HEK293 (cell line): ENCODE results near the gene AKAP12.
A peak's percentile ranks its signal among the peaks of the same experiment; 100 is the strongest.

ENCODE experiments used
- ATF2 ChIP-seq: fragments of 450-650 bp; formaldehyde crosslinking; IDR thresholded peaks from 2 replicates; pipeline ENCODE4 v1.5.1; 2016; ENCODE audit warnings: missing biosample characterization, missing genetic modification characterization, low read depth
- CTCF ChIP-seq: fragments of 450-650 bp; formaldehyde crosslinking; IDR thresholded peaks from 2 replicates; pipeline ENCODE4 v1.5.1; 2016; ENCODE audit warnings: missing biosample characterization, missing genetic modification characterization
- GFI1B ChIP-seq: fragments of 450-650 bp; formaldehyde crosslinking; IDR thresholded peaks from 2 replicates; pipeline ENCODE4 v1.5.1; 2016; ENCODE audit warnings: missing biosample characterization, missing genetic modification characterization
- REPIN1 ChIP-seq: fragments of 450-650 bp; formaldehyde crosslinking; IDR thresholded peaks from 2 replicates; pipeline ENCODE4 v1.5.1; 2017; ENCODE audit warnings: missing biosample characterization, missing genetic modification characterization, low read depth
- SALL2 ChIP-seq: fragments of 450-650 bp; formaldehyde crosslinking; IDR thresholded peaks from 2 replicates; pipeline ENCODE4 v1.5.0; 2017; ENCODE audit warnings: missing biosample characterization, mild to moderate bottlenecking, missing genetic modification characterization, borderline replicate concordance
- ZBTB17 ChIP-seq: fragments of 450-650 bp; formaldehyde crosslinking; IDR thresholded peaks from 2 replicates; pipeline ENCODE4 v1.5.1; 2016; ENCODE audit warnings: missing biosample characterization, missing genetic modification characterization
- ZBTB20 ChIP-seq: fragments of 450-650 bp; formaldehyde crosslinking; IDR thresholded peaks from 2 replicates; pipeline ENCODE4 v1.5.1; 2016; ENCODE audit warnings: missing biosample characterization, missing genetic modification characterization
- ZBTB26 ChIP-seq: fragments of 450-650 bp; formaldehyde crosslinking; optimal IDR thresholded peaks from 2 replicates; pipeline ENCODE3; 2016; ENCODE audit warnings: missing biosample characterization, mild to moderate bottlenecking, missing genetic modification characterization
- ZBTB48 ChIP-seq: fragments of 450-650 bp; formaldehyde crosslinking; IDR thresholded peaks from 2 replicates; pipeline ENCODE4 v1.5.1; 2016; ENCODE audit warnings: missing biosample characterization, missing genetic modification characterization
- ZBTB8A ChIP-seq: fragments of 450-650 bp; formaldehyde crosslinking; IDR thresholded peaks from 2 replicates; pipeline ENCODE4 v1.5.1; 2016; ENCODE audit warnings: missing biosample characterization, missing genetic modification characterization
- ZFP3 ChIP-seq: fragments of 450-650 bp; formaldehyde crosslinking; IDR thresholded peaks from 2 replicates; pipeline ENCODE4 v1.5.1; 2016; ENCODE audit warnings: low read depth, missing biosample characterization, missing genetic modification characterization
- ZIC2 ChIP-seq: fragments of 450-650 bp; formaldehyde crosslinking; IDR thresholded peaks from 2 replicates; pipeline ENCODE4 v1.5.1; 2016; ENCODE audit warnings: missing biosample characterization, missing genetic modification characterization
- ZNF174 ChIP-seq: fragments of 450-650 bp; formaldehyde crosslinking; IDR thresholded peaks from 2 replicates; pipeline ENCODE4 v1.5.0; 2017; ENCODE audit warnings: missing biosample characterization, mild to moderate bottlenecking, missing genetic modification characterization
- ZNF175 ChIP-seq: fragments of 450-650 bp; formaldehyde crosslinking; IDR thresholded peaks from 2 replicates; pipeline ENCODE4 v1.5.1; 2016; ENCODE audit warnings: missing biosample characterization, missing genetic modification characterization
- ZNF23 ChIP-seq: fragments of 450-650 bp; formaldehyde crosslinking; IDR thresholded peaks from 2 replicates; pipeline ENCODE4 v1.5.1; 2016; ENCODE audit warnings: missing biosample characterization, missing genetic modification characterization, borderline replicate concordance
- ZNF274 ChIP-seq, 2 experiments: fragments of 200-500 bp in 1 of 2; fragments of 450-650 bp in 1 of 2; sonication (Bioruptor generic) in 1 of 2; formaldehyde crosslinking in 1 of 2; IDR thresholded peaks; 2 replicates each; pipeline versions ENCODE4 v1.5.1 to v1.6.1; 2014 to 2016; ENCODE audit warnings: borderline replicate concordance in 1 of 2, inconsistent platforms in 1 of 2, low read length in 1 of 2, missing biosample characterization in 1 of 2, missing genetic modification characterization in 1 of 2
- ZNF37A ChIP-seq: fragments of 450-650 bp; IDR thresholded peaks from 2 replicates; pipeline ENCODE4 v1.5.1; 2018; ENCODE audit warnings: missing biosample characterization, missing genetic modification characterization
- ZNF391 ChIP-seq: fragments of 450-650 bp; formaldehyde crosslinking; IDR thresholded peaks from 2 replicates; pipeline ENCODE4 v1.5.1; 2016; ENCODE audit warnings: low read depth, missing biosample characterization, missing genetic modification characterization, borderline replicate concordance
- ZNF416 ChIP-seq: fragments of 450-650 bp; formaldehyde crosslinking; IDR thresholded peaks from 2 replicates; pipeline ENCODE4 v1.5.1; 2016; ENCODE audit warnings: missing biosample characterization, missing genetic modification characterization
- ZNF530 ChIP-seq: fragments of 450-650 bp; formaldehyde crosslinking; IDR thresholded peaks from 2 replicates; pipeline ENCODE4 v1.5.1; 2016; ENCODE audit warnings: low read depth, missing biosample characterization, missing genetic modification characterization
- ZNF544 ChIP-seq: fragments of 450-650 bp; formaldehyde crosslinking; IDR thresholded peaks from 2 replicates; pipeline ENCODE4 v1.5.0; 2017; ENCODE audit warnings: missing biosample characterization, missing genetic modification characterization
- ZNF548 ChIP-seq: fragments of 450-650 bp; formaldehyde crosslinking; IDR thresholded peaks from 2 replicates; pipeline ENCODE4 v1.5.1; 2016; ENCODE audit warnings: missing biosample characterization, missing genetic modification characterization
- ZNF571 ChIP-seq: fragments of 450-650 bp; formaldehyde crosslinking; IDR thresholded peaks from 2 replicates; pipeline ENCODE4 v1.5.0; 2017; ENCODE audit warnings: missing biosample characterization, missing genetic modification characterization
- ZNF596 ChIP-seq: fragments of 450-650 bp; IDR thresholded peaks from 2 replicates; pipeline ENCODE4 v1.5.0; 2018; ENCODE audit warnings: missing biosample characterization, mild to moderate bottlenecking, missing genetic modification characterization, moderate library complexity
- ZNF623 ChIP-seq: fragments of 450-650 bp; formaldehyde crosslinking; IDR thresholded peaks from 2 replicates; pipeline ENCODE4 v1.5.1; 2016; ENCODE audit warnings: missing biosample characterization, missing genetic modification characterization
- ZNF639 ChIP-seq: fragments of 450-650 bp; formaldehyde crosslinking; IDR thresholded peaks from 2 replicates; pipeline ENCODE4 v1.5.1; 2016; ENCODE audit warnings: missing biosample characterization, missing genetic modification characterization
- ZNF664 ChIP-seq: fragments of 450-650 bp; formaldehyde crosslinking; IDR thresholded peaks from 2 replicates; pipeline ENCODE4 v1.5.1; 2016; ENCODE audit warnings: missing biosample characterization, missing genetic modification characterization
- ZNF704 ChIP-seq: fragments of 450-650 bp; formaldehyde crosslinking; IDR thresholded peaks from 2 replicates; pipeline ENCODE4 v1.5.1; 2016; ENCODE audit warnings: missing biosample characterization, missing genetic modification characterization
- ZNF777 ChIP-seq: fragments of 450-650 bp; formaldehyde crosslinking; IDR thresholded peaks from 2 replicates; pipeline ENCODE4 v1.5.1; 2017; ENCODE audit warnings: missing biosample characterization, missing genetic modification characterization, borderline replicate concordance
- ZNF843 ChIP-seq: fragments of 450-650 bp; formaldehyde crosslinking; IDR thresholded peaks from 2 replicates; pipeline ENCODE4 v1.5.1; 2016; ENCODE audit warnings: missing biosample characterization, missing genetic modification characterization
- TF ChIP-seq, protein P1 (sequence below): fragments of 450-650 bp; formaldehyde crosslinking; IDR thresholded peaks from 2 replicates; pipeline ENCODE4 v1.5.1; 2017; ENCODE audit warnings: missing biosample characterization, missing genetic modification characterization

AKAP12 gene

DNA sequence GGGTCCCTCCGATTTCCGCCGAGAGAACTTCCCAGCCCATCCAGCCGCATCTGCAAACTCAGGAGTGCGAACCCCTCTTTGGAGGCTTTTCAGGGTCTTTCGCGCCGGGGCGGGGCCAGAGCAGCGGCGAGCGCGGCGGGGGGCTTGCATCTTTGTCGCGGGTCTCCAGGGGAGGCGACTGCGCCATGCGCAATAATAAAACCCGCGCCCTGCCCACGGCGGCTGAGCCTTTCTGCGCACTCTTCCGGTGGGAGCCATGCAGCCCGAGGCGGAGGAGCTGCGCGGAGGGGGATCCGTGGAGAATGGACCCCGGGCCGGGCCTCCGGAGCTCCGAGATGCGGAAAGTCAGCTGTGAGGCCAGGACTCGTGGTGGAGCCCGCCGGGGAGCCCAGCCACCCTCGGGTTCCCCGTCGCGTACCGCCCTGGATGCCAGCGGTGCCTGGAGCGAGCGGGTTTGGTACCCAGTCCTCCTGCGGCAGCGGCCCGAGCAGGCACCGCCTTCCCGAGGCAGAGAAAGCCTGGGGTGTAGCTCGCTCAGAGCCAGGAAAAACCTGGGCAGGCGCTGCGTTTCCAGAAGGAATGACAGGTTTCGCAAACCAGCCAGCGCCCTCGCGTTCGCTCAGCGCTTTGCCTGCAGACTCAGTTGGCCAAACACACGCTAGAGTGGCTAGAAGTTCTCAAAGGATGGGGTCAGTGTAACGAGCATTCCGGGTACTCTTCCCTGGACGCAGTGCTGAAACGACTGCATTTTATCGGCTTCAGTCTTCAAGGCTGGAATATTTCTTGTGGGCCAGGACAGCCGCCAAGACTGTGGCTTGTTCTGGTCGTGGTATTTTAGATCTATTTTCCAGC lies 1.2 kb downstream of the AKAP12 start (continued):
- no peak for TF ChIP-seq CTCF
- no peak for TF ChIP-seq ATF2 (tag by site-specific recombination)
- no peak; the same call in 1 of the 2 replicates for TF ChIP-seq ZBTB48
- no peak for TF ChIP-seq ZNF548 (tag by site-specific recombination)
- TF ChIP-seq ZNF639 (tag by site-specific recombination) = no peak
- no peak for TF ChIP-seq ZNF571 (tag by site-specific recombination)
- no peak for TF ChIP-seq ZNF664 (tag by site-specific recombination)
- TF ChIP-seq ZNF23 (tag by site-specific recombination) = no peak
- no peak for TF ChIP-seq ZNF623 (tag by site-specific recombination)
- TF ChIP-seq ZNF704 (tag by site-specific recombination) = no peak
- TF ChIP-seq ZNF37A = no peak
- peak; percentile 39; the same call in 1 of the 2 replicates for TF ChIP-seq ZNF391
- TF ChIP-seq ZNF843 = 0 out of 2 replicates have a peak, but pooled peaks have one; percentile 35
- TF ChIP-seq REPIN1 (tag by site-specific recombination) = no peak
- peak; percentile 79 for TF ChIP-seq ZBTB8A (tag by site-specific recombination)
- TF ChIP-seq ZNF596 (tag by site-specific recombination) = no peak
- no peak for TF ChIP-seq ZNF175 (tag by site-specific recombination)
- no peak; the same call in 1 of the 2 replicates for TF ChIP-seq ZNF777 (tag by site-specific recombination)
- no peak for TF ChIP-seq ZNF544 (tag by site-specific recombination)
- no peak for TF ChIP-seq ZNF174 (tag by site-specific recombination)
- TF ChIP-seq ZNF530 (tag by site-specific recombination) = no peak
- no peak for TF ChIP-seq ZFP3 (tag by site-specific recombination)
- TF ChIP-seq ZNF416 (tag by site-specific recombination) = no peak
- TF ChIP-seq ZBTB20 = peak; percentile 56
- TF ChIP-seq SALL2 (tag by site-specific recombination) = no peak
- peak; percentile 78 for TF ChIP-seq ZBTB17 (tag by site-specific recombination)
- TF ChIP-seq ZNF274 (IDR thresholded peaks at IDR 0.05; ENCODE audit: low read length) = no peak
- no peak for TF ChIP-seq ZNF274 (tag by site-specific recombination; IDR thresholded peaks at IDR 0.05; ENCODE audit: borderline replicate concordance)
- TF ChIP-seq, protein P1, sequence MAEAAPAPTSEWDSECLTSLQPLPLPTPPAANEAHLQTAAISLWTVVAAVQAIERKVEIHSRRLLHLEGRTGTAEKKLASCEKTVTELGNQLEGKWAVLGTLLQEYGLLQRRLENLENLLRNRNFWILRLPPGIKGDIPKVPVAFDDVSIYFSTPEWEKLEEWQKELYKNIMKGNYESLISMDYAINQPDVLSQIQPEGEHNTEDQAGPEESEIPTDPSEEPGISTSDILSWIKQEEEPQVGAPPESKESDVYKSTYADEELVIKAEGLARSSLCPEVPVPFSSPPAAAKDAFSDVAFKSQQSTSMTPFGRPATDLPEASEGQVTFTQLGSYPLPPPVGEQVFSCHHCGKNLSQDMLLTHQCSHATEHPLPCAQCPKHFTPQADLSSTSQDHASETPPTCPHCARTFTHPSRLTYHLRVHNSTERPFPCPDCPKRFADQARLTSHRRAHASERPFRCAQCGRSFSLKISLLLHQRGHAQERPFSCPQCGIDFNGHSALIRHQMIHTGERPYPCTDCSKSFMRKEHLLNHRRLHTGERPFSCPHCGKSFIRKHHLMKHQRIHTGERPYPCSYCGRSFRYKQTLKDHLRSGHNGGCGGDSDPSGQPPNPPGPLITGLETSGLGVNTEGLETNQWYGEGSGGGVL = no peak
- no peak for TF ChIP-seq GFI1B (tag by site-specific recombination)
- no peak for TF ChIP-seq ZBTB26 (tag by site-specific recombination)
- TF ChIP-seq ZIC2 (tag by site-specific recombination) = peak; percentile 94
